B cell (primary cell): ENCODE measurements around the gene AEN. TPM values are rescaled to one million over a fixed set of nuclear protein-coding genes. Genes with fewer than 3 reads are reported as not detected.
A peak's percentile ranks its signal among the peaks of the same experiment; 100 is the strongest.

Source experiments
- ATAC-seq: fragments of 200-7000 bp; cut with Tn5 transposase; one replicate; pipeline ENCODE4 v1.10.0; 2021; ENCODE audit warnings: low read depth, mild to moderate bottlenecking, moderate number of reproducible peaks, moderate library complexity
- CTCF ChIA-PET: fragments of 350-600 bp; sonication (Branson Sonifier 250); formaldehyde crosslinking; loops from one replicate; lab custom pipeline; 2021; ENCODE audit warnings: antibody characterized with exemption, inconsistent platforms; lab: Charles Lee
- POLR2A ChIA-PET: fragments of 350-600 bp; sonication (Branson Sonifier 250); formaldehyde crosslinking; loops from one replicate; lab custom pipeline; 2021; ENCODE audit warnings: antibody characterized with exemption; lab: Charles Lee
- DNase-seq: peaks from one replicate; pipeline ENCODE4 v3.0.0; 2013
- H2AFZ ChIP-seq: 2 replicates; pipeline ENCODE4 v1.6.1; 2012; ENCODE audit warnings: mild to moderate bottlenecking, low read depth, low read length; ENCODE audit not compliant: insufficient read depth, poor library complexity, severe bottlenecking
- H3K27ac ChIP-seq, 2 donors: 1 replicate in 1 of 2; 2 replicates in 1 of 2; pipeline ENCODE4 v1.5.1; 2012 to 2013; ENCODE audit warnings: low read length in 2 of 2, mild to moderate bottlenecking in 2 of 2, moderate library complexity in 1 of 2
- H3K27me3 ChIP-seq, 4 experiments: fragments of 200-600 bp in 1 of 4; sonication (generic) in 1 of 4; replicated peaks in 1 of 4; 1 replicate in 2 of 4; 2 replicates in 2 of 4; pipeline versions ENCODE4 v1.6.1 to v1.7.0; 2013 to 2016; ENCODE audit warnings: low read length in 3 of 4, mild to moderate bottlenecking in 2 of 4, mixed read lengths in 1 of 4, moderate library complexity in 1 of 4; ENCODE audit not compliant: insufficient read depth in 4 of 4, control insufficient read depth in 3 of 4; ENCODE audit errors: control extremely low read depth in 1 of 4
- H3K36me3 ChIP-seq, 2 experiments: replicated peaks in 1 of 2; 1 replicate in 1 of 2; 2 replicates in 1 of 2; pipeline versions ENCODE4 v1.6.1 to v1.7.1; 2013; ENCODE audit warnings: low read length in 1 of 2; ENCODE audit not compliant: insufficient read depth in 2 of 2, control insufficient read depth in 1 of 2; ENCODE audit errors: control extremely low read depth in 1 of 2, extremely low read depth in 1 of 2
- H3K4me1 ChIP-seq, 2 donors: fragments of 200-600 bp in 1 of 2; sonication (generic) in 1 of 2; 1 replicate in 1 of 2; 2 replicates in 1 of 2; pipeline versions ENCODE4 v1.5.1 to v1.6.1; 2013 to 2017; ENCODE audit warnings: low read length in 2 of 2; ENCODE audit not compliant: control insufficient read depth in 2 of 2, insufficient read depth in 2 of 2
- H3K4me2 ChIP-seq: replicated peaks from 2 replicates; pipeline ENCODE3; 2012; ENCODE audit warnings: mild to moderate bottlenecking, low read depth, low read length; ENCODE audit not compliant: poor library complexity, severe bottlenecking
- H3K4me3 ChIP-seq, 5 experiments: fragments of 200-600 bp in 1 of 5; sonication (generic) in 1 of 5; 1 replicate in 3 of 5; 2 replicates in 2 of 5; pipeline versions ENCODE4 v1.5.1 to v1.7.0; 2011 to 2016; ENCODE audit warnings: low read length in 4 of 5, mild to moderate bottlenecking in 4 of 5, low read depth in 2 of 5, control low read depth in 1 of 5, moderate library complexity in 1 of 5; ENCODE audit not compliant: insufficient read depth in 1 of 5; ENCODE audit errors: control extremely low read depth in 1 of 5, extremely low read depth in 1 of 5
- H3K79me2 ChIP-seq: fragments of 200-600 bp; sonication (generic); one replicate; pipeline ENCODE4 v1.6.0; 2016; ENCODE audit warnings: low read length; ENCODE audit not compliant: control insufficient read depth, insufficient read depth
- H3K9ac ChIP-seq: fragments of 200-600 bp; sonication (generic); 2 replicates; pipeline ENCODE4 v1.6.1; 2017; ENCODE audit warnings: mild to moderate bottlenecking, low read length, moderate library complexity
- H3K9me3 ChIP-seq, 3 donors: one replicate each; pipeline versions ENCODE4 v1.6.1 to v1.7.1; 2013; ENCODE audit warnings: low read length in 2 of 3; ENCODE audit not compliant: control insufficient read depth in 2 of 3, insufficient read depth in 1 of 3; ENCODE audit errors: control extremely low read depth in 1 of 3
- H4K20me1 ChIP-seq: 2 replicates; pipeline ENCODE4 v1.6.0; 2012; ENCODE audit warnings: mild to moderate bottlenecking, low read length; ENCODE audit not compliant: insufficient read depth, control insufficient read depth, poor library complexity, severe bottlenecking
- H3K27ac Mint-ChIP-seq: one replicate; pipeline ENCODE4 v1.8.0; 2021; ENCODE audit warnings: mixed read lengths
- H3K27me3 Mint-ChIP-seq: one replicate; pipeline ENCODE4 v1.8.0; 2021; ENCODE audit warnings: mixed read lengths
- H3K4me1 Mint-ChIP-seq: one replicate; pipeline ENCODE4 v1.8.0; 2021; ENCODE audit warnings: mixed read lengths
- H3K4me3 Mint-ChIP-seq: one replicate; pipeline ENCODE4 v1.8.0; 2021; ENCODE audit warnings: mixed read lengths
- H3K9me3 Mint-ChIP-seq: one replicate; pipeline ENCODE4 v1.8.0; 2022; ENCODE audit warnings: mixed read lengths; ENCODE audit not compliant: insufficient read depth
- CTCF ChIP-seq: fragments of 200-600 bp; IDR thresholded peaks from one replicate; pipeline ENCODE4 v1.8.0; 2022; ENCODE audit warnings: antibody characterized with exemption, mild to moderate bottlenecking
- EZH2 ChIP-seq: IDR thresholded peaks from 2 replicates; pipeline ENCODE4 v1.6.1; 2012; ENCODE audit warnings: borderline replicate concordance, low read depth, mild to moderate bottlenecking, moderate library complexity, low read length; ENCODE audit not compliant: insufficient read depth, poor library complexity, severe bottlenecking
- WGBS: methylation state at CpG from one replicate; pipeline ENCODE4 v1.1.5; 2013; ENCODE audit warnings: missing lambda C conversion rate; ENCODE audit not compliant: insufficient coverage; 5-methylcytosine and 5-hydroxymethylcytosine counted together
- intact Hi-C: fragments of 100-400 bp; cut with micrococcal nuclease; formaldehyde crosslinking; loops from one replicate; pipeline ENCODE4 v1.10.0; 2022
- polyA plus RNA-seq: library from polyadenylated mRNA; depleted of rRNA; stranded (reverse); fragments of >200 nt; gene quantifications from 2 replicates; pipeline ENCODE4 v1.2.3, GENCODE V29; 2012
- total RNA-seq, 2 donors: library from RNA; stranded (reverse); fragments of 120-200 nt in 1 of 2; gene quantifications; 1 replicate in 1 of 2; 2 replicates in 1 of 2; pipeline versions ENCODE4 v1.2.3 to v1.2.4, GENCODE V29; 2013 to 2022

AEN gene
- total and polyA plus RNA-seq, 2 donors (not counting 1 experiment from before 2014, with no cell fraction given): 18.5 to 42.9 TPM

GRCh38 chr15:88625943-88626741 lies 5.0 kb downstream of the AEN start:
- peak overlapping the region; percentile 77 for H3K27ac Mint-ChIP-seq
- Histone ChIP-seq H3K4me3 (no peak overlapping the region), H3K4me1 (peaks cover 74 to 93% of the 10 kb centered on the region in 2 donors), H3K79me2 (peaks cover 95% of the 10 kb centered on the region), H4K20me1 (peaks cover 6% of the 10 kb centered on the region), H3K9ac (no peak overlapping the region), H3K4me2 (peak overlapping the region; percentile 62), H3K9me3 (no peaks in the 10 kb centered on the region), H2AFZ (no peak overlapping the region), H3K27me3 (no peaks in the 10 kb centered on the region), H3K27ac (peak overlapping the region; percentile 77 to 91), H3K36me3 (peaks cover 0 to 49% of the 10 kb centered on the region in 2 experiments)
- intact Hi-C loops: loop anchor here (2.0 to 10.0 kb wide), 2 partner anchors 279 to 549 kb away; no protein-coding TSS in a partner anchor
- H3K27me3 Mint-ChIP-seq: no peaks in the 10 kb centered on the region
- POLR2A ChIA-PET: interaction anchor here (1.2 kb wide), 1 partner anchor 38 kb away, joined by 4 read pairs; no protein-coding TSS in a partner anchor
- over 99% methylated on average over 19 of the region's 23 CpGs for WGBS
- H3K9me3 Mint-ChIP-seq: no peaks in the 10 kb centered on the region
- no peak overlapping the region for H3K4me3 Mint-ChIP-seq
- no peak for ATAC-seq
- TF ChIP-seq EZH2: no peak
- TF ChIP-seq CTCF: no peak
- H3K4me1 Mint-ChIP-seq: peaks cover 90% of the 10 kb centered on the region
- CTCF ChIA-PET: interaction anchor here (2.4 to 7.0 kb wide), 5 partner anchors 8 to 279 kb away, joined by 21 to 162 read pairs (median 56); no protein-coding TSS in a partner anchor
- DNase-seq: no peak

GRCh38 chr15:88627463-88627862 lies 6.3 kb downstream of the AEN start:
- intact Hi-C loops: loop anchor here (1.0 to 10.0 kb wide), 2 partner anchors 30 to 547 kb away; no protein-coding TSS in a partner anchor
- Mint-ChIP-seq H3K4me3 (peak overlapping the region; percentile 73), H3K9me3 (no peaks in the 10 kb centered on the region), H3K27ac (peak overlapping the region; percentile 90), H3K4me1 (peaks cover 85% of the 10 kb centered on the region), H3K27me3 (no peaks in the 10 kb centered on the region)
- ChIA-PET CTCF (interaction anchor here (0.7 to 7.0 kb wide), 3 partner anchors 29 to 68 kb away, joined by 4 to 162 read pairs (median 120); no protein-coding TSS in a partner anchor), POLR2A (interaction anchor here (0.7 to 2.6 kb wide), 4 partner anchors 11 to 37 kb away, joined by 4 to 19 read pairs (median 8); partner anchors contain the start of gene ISG20)
- Histone ChIP-seq H3K4me1 (peaks cover 68 to 84% of the 10 kb centered on the region in 2 donors), H3K27me3 (no peaks in the 10 kb centered on the region), H3K9ac (peak overlapping the region; percentile 31), H3K4me2 (peak overlapping the region; percentile 62), H4K20me1 (peaks cover 6% of the 10 kb centered on the region), H3K9me3 (no peaks in the 10 kb centered on the region), H2AFZ (no peak overlapping the region), H3K36me3 (peaks cover 0 to 60% of the 10 kb centered on the region in 2 experiments), H3K4me3 (peak overlapping the region in 3 of 5 experiments; percentile 4 to 15 (median 9)), H3K79me2 (peaks cover 94% of the 10 kb centered on the region), H3K27ac (peak overlapping the region; percentile 77 to 91)
- 0% methylated on average over 1 of the region's 1 CpG for WGBS
- ATAC-seq (peak; percentile 72), DNase-seq (peak; percentile 76)
- TF ChIP-seq EZH2: no peak
- no peak for TF ChIP-seq CTCF
